Measurements from ENCODE around the gene ICAM2. TPM values are rescaled to one million over a fixed set of nuclear protein-coding genes. Genes with fewer than 3 reads are reported as not detected.

ICAM2 gene
- total RNA-seq, 4 donors from 2014 or later: 45.6 to 92.1 (median 69.8) TPM

- TF ChIP-seq CTCF (IDR thresholded peaks at IDR 0.05; ENCODE audit: low read depth): no peak
Measured at GRCh38 chr17:63998050-63998720, 22.2 kb downstream of the ICAM2 start, which contains the start of gene PRR29. Gene PRR29, plus strand, starts transcription at chr17:63998351. Its CDS starts 14 bp downstream, at chr17:63998365.

GRCh38 chr17:63997341-63998048, 22.9 kb downstream of the ICAM2 start:
- TF ChIP-seq CTCF (IDR thresholded peaks at IDR 0.05; ENCODE audit: low read depth): no peak

GRCh38 chr17:63996430-63997182, 23.8 kb downstream of the ICAM2 start:
- no peak for TF ChIP-seq CTCF (IDR thresholded peaks at IDR 0.05; ENCODE audit: low read depth)

GRCh38 chr17:63995626-63996025, 24.8 kb downstream of the ICAM2 start:
- TF ChIP-seq CTCF (IDR thresholded peaks at IDR 0.05; ENCODE audit: low read depth): no peak

- TF ChIP-seq CTCF (IDR thresholded peaks at IDR 0.05; ENCODE audit: low read depth): no peak
Measured at GRCh38 chr17:63993368-63993985, 27.0 kb downstream of the ICAM2 start.

- TF ChIP-seq CTCF (IDR thresholded peaks at IDR 0.05; ENCODE audit: low read depth): no peak
Measured at GRCh38 chr17:63991611-63992010, 28.8 kb downstream of the ICAM2 start.

All from subcutaneous adipose tissue (tissue), 4 donors.